GM12875 (cell line): ENCODE data around the gene MIEF2.

Experiments
- H3K4me3 ChIP-seq: one replicate; pipeline ENCODE4 v1.5.1; 2011; ENCODE audit warnings: low read depth, low read length, control low read depth
- TF ChIP-seq, protein P1 (sequence below): IDR thresholded peaks from 2 replicates; pipeline ENCODE4 v1.5.1; 2011; ENCODE audit warnings: low read depth, mild to moderate bottlenecking, control low read depth, inconsistent platforms, low read length, moderate library complexity, borderline replicate concordance; ENCODE audit not compliant: insufficient read depth

Gene MIEF2

GRCh38 chr17:18225121-18225641, 35.3 kb upstream of the MIEF2 start, which contains the start of gene LLGL1:
LLGL1 (plus strand) TSS chr17:18225635; CDS start chr17:18225683, 48 bp downstream.
- peak within 1 kb of the TSS; percentile 56 for H3K4me3 ChIP-seq
- TF ChIP-seq, protein P1, sequence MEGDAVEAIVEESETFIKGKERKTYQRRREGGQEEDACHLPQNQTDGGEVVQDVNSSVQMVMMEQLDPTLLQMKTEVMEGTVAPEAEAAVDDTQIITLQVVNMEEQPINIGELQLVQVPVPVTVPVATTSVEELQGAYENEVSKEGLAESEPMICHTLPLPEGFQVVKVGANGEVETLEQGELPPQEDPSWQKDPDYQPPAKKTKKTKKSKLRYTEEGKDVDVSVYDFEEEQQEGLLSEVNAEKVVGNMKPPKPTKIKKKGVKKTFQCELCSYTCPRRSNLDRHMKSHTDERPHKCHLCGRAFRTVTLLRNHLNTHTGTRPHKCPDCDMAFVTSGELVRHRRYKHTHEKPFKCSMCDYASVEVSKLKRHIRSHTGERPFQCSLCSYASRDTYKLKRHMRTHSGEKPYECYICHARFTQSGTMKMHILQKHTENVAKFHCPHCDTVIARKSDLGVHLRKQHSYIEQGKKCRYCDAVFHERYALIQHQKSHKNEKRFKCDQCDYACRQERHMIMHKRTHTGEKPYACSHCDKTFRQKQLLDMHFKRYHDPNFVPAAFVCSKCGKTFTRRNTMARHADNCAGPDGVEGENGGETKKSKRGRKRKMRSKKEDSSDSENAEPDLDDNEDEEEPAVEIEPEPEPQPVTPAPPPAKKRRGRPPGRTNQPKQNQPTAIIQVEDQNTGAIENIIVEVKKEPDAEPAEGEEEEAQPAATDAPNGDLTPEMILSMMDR, result no peak

GRCh38 chr17:18225642-18226283, 34.7 kb upstream of the MIEF2 start:
- peak overlapping the region; percentile 56 for H3K4me3 ChIP-seq
- TF ChIP-seq, protein P1, result no peak

- H3K4me3 ChIP-seq, result no peak overlapping the region
- TF ChIP-seq, protein P1, result no peak
These were observed 34.0 kb upstream of the MIEF2 start for GRCh38 chr17:18226284-18226945.

DNA sequence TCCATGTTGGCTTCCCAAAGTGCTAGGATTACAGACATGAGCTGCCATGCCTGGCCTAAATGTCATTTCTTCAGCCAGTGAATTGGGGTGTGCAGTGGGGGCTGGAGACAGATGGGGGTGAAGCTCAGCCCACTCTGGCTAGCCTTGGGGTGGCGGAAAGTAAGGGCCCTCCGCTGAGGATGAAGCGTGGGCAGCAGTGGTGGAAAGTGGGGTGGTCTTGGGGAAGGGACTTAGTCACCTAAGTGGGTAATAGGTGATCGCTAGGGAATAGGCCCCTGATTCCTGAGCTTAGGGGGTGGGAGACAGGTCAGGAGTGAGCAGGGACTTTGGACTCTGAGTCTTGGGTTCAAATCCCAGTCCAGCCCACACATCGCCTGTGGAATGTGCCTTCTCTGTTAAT, 32.8 kb upstream of the MIEF2 start:
- TF ChIP-seq, protein P1, result no peak

GRCh38 chr17:18228176-18228682, 32.2 kb upstream of the MIEF2 start:
- TF ChIP-seq, protein P1, result no peak
- H3K4me3 ChIP-seq, result no peak overlapping the region

More for the DNA sequence above, 32.8 kb upstream of the MIEF2 start:
- no peak overlapping the region for H3K4me3 ChIP-seq

- no peak overlapping the region for H3K4me3 ChIP-seq
These were observed 31.2 kb upstream of the MIEF2 start for GRCh38 chr17:18229254-18229653.

More at GRCh38 chr17:18229254-18229653, 31.2 kb upstream of the MIEF2 start:
- TF ChIP-seq, protein P1, result no peak
